ENCODE data around the gene RNF213.

DNA sequence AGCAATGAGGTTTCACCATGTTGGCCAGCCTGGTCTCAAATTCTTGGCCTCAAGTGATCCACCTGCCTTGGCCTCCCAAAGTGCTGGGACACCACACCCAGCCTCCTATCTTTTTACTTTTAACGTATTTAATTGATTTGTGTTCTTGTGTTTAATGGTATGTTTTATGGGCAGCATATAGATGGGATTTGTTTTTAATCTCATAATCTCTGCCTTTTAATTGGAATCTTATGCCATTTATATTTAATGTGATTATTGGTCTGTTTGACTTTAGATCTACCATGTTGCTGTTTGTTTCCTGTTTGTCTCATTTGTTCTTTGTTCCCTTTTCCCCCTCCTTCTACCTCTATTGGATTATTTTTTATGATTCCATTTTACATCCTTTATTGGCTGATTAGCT, 28.2 kb upstream of the RNF213 start:
- TF ChIP-seq, protein P1, sequence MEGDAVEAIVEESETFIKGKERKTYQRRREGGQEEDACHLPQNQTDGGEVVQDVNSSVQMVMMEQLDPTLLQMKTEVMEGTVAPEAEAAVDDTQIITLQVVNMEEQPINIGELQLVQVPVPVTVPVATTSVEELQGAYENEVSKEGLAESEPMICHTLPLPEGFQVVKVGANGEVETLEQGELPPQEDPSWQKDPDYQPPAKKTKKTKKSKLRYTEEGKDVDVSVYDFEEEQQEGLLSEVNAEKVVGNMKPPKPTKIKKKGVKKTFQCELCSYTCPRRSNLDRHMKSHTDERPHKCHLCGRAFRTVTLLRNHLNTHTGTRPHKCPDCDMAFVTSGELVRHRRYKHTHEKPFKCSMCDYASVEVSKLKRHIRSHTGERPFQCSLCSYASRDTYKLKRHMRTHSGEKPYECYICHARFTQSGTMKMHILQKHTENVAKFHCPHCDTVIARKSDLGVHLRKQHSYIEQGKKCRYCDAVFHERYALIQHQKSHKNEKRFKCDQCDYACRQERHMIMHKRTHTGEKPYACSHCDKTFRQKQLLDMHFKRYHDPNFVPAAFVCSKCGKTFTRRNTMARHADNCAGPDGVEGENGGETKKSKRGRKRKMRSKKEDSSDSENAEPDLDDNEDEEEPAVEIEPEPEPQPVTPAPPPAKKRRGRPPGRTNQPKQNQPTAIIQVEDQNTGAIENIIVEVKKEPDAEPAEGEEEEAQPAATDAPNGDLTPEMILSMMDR (IDR thresholded peaks at IDR 0.05) = no peak
- no peak for TF ChIP-seq ZNF532 (CRISPR knock-in tag; IDR thresholded peaks at IDR 0.05; ENCODE audit: borderline replicate concordance)
- no peak for TF ChIP-seq ZNF263 (CRISPR knock-in tag; IDR thresholded peaks at IDR 0.05; ENCODE audit: low read depth)

Measured in WTC11 (cell line).